GM12874 (cell line): ENCODE data around the gene ENDOU.

Experiments used
- TF ChIP-seq, protein P1 (sequence below): IDR thresholded peaks from 2 replicates; pipeline ENCODE4 v1.5.1; 2011; ENCODE audit warnings: low read depth, mild to moderate bottlenecking, control low read depth, low read length, moderate library complexity; ENCODE audit not compliant: insufficient read depth

ENDOU gene

DNA sequence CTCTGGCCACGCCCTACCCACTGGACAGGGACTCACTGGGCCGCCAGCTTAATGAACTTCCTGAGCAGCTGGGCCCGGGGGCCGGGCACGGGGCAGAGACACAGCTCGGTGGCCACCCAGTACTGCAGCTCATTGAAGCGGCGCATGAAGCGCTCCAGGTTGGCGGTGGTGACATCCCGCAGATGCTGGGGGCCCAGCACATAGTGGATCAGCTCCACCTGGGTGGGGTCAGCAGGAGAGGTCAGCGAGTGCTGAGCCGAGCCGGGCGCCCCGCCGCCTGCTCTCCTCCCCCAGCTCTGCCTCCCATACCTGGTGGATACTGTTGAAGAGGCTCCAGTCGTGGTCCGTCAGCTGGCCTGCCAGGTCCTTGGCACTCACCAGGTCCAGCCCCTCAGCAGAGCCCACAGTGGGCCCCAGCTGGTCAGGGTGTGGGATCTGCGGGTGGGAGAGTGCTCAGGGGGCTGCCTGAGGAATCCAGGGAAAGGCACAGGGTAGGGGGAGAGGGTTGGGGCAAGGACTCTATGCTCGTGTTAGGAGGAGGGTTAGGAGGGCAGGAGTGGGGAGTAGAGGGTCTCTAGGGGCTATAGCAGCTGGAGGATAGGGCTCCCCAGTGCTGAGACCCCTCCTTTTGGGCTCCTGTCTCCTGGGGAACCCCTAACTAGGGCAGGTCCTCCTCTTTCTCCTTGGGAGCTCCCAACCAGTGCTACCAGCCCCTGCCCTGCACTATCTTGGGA, 15.5 kb upstream of the ENDOU start:
- TF ChIP-seq, protein P1, sequence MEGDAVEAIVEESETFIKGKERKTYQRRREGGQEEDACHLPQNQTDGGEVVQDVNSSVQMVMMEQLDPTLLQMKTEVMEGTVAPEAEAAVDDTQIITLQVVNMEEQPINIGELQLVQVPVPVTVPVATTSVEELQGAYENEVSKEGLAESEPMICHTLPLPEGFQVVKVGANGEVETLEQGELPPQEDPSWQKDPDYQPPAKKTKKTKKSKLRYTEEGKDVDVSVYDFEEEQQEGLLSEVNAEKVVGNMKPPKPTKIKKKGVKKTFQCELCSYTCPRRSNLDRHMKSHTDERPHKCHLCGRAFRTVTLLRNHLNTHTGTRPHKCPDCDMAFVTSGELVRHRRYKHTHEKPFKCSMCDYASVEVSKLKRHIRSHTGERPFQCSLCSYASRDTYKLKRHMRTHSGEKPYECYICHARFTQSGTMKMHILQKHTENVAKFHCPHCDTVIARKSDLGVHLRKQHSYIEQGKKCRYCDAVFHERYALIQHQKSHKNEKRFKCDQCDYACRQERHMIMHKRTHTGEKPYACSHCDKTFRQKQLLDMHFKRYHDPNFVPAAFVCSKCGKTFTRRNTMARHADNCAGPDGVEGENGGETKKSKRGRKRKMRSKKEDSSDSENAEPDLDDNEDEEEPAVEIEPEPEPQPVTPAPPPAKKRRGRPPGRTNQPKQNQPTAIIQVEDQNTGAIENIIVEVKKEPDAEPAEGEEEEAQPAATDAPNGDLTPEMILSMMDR, result no peak; the same call in 1 of the 2 replicates

DNA sequence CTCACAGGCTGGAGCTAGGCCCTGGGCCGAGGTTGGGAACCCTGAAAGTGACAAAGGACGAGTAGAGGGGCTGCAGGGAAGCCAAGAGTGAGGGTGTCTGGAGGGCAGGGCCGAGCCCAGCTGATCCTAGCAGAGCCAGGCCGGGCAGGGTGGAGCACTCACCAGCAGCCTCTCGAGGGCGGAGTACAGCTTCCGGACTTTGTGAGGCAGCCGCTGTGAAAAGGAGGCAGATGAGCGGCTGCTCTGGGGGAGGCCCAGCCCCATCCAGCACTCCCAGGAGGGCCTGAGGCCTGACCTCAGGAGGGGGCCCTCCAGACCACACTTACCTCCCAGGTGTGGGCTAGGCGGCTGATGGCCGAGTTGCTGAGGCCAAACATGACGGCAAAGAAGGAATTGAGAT, 14.7 kb upstream of the ENDOU start:
- TF ChIP-seq, protein P1, result no peak

DNA sequence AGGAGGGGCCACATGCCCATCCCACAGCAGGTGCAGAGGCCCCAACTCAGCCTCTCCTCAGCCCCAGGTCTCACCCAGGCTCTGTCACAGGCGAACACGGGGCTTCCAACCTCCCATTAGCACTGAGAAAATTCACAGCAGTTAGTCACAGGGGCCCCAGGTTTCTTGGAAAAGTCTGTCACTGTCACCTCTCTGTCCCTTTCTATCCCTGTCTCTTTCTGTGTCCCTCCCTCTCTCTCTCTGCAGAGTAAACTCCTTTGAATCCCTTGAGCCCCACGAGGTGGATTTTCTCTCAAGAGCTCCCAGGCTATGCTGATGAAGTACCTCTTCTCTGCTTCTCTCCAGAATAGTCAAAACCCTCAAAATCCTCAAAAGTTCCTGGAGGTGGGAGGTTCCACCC, 14.0 kb upstream of the ENDOU start:
- TF ChIP-seq, protein P1, result no peak

DNA sequence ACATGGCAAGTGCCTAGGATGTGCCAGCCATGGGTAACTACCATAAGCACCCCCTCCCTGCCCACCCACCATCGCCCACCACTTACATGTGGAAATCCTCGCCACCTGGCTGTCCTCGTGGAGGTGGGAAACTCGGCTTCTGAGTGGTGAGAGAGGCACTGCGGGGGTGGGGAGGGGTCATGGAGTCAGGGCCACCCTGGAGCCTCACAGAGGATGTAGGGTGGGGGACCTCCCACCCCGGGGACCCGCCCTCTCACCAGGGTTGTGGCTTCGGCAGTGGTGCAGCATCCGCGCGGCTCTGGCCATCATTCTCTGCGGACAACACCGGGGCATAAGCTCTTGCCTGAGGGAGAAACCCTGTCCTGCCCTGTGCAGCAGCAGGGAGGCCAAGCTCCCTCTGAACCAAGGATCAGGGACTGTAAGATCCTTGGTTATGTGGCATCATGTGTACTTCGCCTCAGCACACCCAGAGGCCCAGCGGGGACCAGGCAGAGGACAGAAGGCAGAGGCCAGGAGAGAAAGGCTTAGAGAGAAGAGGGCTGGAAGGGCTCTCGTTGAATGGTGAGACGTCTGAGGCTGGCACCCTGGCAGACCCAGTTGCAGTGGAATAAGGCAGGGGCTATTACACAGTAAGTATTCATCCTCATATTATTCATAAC, 12.8 kb upstream of the ENDOU start:
- TF ChIP-seq, protein P1, result no peak

DNA sequence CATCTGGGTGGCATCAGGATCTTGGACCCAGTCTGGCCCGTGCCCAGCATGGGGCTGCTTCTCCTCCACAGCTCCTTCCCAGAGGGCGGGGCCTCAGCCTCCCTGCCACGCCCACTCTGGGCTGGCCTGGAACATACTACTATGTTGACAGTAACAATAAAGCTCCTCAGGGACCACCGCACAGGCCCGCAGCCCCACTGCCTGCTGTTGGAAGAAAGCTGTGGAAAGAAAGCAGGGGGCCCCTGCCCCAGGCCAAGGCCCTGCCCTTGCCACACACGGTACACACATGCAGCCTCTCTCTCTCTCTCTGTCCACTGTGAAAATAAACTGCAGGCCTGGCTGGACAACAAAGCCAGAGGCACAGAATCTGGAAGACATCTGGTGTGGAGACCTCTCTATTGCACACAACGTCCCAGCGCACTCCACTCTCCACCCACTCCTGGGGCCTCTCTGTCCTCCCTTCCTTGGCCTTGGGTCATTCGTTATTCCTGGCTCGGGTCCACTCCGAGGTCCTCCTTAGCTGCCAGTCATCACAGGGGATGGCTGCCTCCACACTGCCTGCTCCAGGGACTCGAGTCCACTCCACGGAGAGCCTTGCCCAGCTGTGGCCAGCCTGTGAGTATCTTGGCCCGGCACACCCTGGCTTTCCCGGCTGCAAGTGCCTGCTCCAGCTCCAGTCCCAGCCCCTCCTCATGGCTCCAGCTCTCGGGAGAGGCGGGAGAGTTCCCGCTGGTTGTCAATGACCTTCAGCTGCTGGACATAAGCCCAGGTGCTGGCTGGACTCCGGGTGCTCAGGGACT, 11.8 kb upstream of the ENDOU start:
- TF ChIP-seq, protein P1, result no peak

DNA sequence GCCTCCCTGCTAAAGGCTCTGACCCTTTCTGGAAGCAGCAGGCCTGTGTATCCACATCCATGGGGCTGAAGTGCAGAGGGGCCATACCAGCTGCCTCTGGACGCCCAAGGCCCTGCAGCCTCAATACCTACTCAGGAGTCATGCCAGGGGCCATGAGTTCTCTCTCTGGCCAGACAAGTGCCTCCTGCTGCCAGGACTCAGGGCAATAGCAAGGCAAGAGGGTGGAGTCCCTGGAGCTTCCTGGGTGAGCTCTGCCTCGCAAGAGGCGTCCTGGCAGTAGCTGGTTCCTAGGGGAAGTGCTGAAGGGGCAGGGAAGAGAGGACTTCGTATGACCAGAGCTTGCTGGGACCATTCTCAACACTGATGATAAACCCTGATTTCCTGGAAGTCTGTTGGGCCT, 10.9 kb upstream of the ENDOU start:
- TF ChIP-seq, protein P1, result no peak

DNA sequence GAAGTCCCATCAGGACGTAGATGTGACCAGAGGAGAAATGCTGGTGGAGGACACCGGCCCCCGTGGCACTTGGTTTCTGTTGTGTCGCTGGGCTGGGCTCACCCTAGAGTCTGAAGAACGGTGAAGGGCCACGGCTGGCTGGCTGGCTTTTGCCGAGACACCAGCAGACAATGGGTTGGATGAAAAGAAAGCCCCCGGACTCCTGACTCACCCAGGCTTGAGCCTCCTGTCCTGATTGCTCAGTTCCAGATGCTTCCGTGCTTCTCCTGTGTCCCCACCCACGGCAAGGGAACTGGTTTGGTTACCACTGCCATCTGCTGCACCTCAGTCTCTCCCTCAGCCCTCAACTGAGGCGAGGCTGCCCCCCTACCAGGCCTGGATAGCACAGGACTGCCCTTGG, 10.4 kb upstream of the ENDOU start:
- TF ChIP-seq, protein P1, result no peak
